Peyer's patch (tissue), 4 donors: ENCODE results near the gene SAMD4B. TPM values are rescaled to one million over a fixed set of nuclear protein-coding genes. Genes with fewer than 3 reads are reported as not detected.

Experiments used
- DNase-seq, 3 donors: peaks; one replicate each; pipeline ENCODE4 v3.0.0-alpha.2; 2017 to 2019
- H3K27ac ChIP-seq, 4 donors: fragments of 200-600 bp; sonication (generic); one replicate each; pipeline ENCODE4 v1.5.1; 2016 to 2019
- H3K27me3 ChIP-seq, 2 donors: fragments of 200-600 bp; sonication (generic); one replicate each; pipeline ENCODE4 v1.5.1; 2019
- H3K36me3 ChIP-seq, 3 donors: fragments of 200-600 bp; sonication (generic); one replicate each; pipeline ENCODE4 v1.5.1; 2016 to 2019
- H3K4me1 ChIP-seq, 4 donors: fragments of 200-600 bp; sonication (generic); one replicate each; pipeline ENCODE4 v1.5.1; 2016 to 2019
- H3K4me3 ChIP-seq, 4 donors: fragments of 200-600 bp; sonication (generic); 1 replicate in 3 of 4; 2 replicates in 1 of 4; pipeline ENCODE4 v1.5.1; 2016 to 2019; ENCODE audit warnings: mild to moderate bottlenecking in 1 of 4
- H3K9me3 ChIP-seq, 4 donors: fragments of 200-600 bp; sonication (generic); one replicate each; pipeline ENCODE4 v1.5.1; 2016 to 2019; ENCODE audit warnings: mild to moderate bottlenecking in 1 of 4
- POLR2A ChIP-seq, 2 donors: fragments of 450-650 bp; IDR thresholded peaks; one replicate each; pipeline ENCODE4 v1.5.1; 2017; ENCODE audit warnings: antibody characterized with exemption in 2 of 2, mild to moderate bottlenecking in 2 of 2, moderate library complexity in 2 of 2
- total RNA-seq, 4 donors: library from RNA; depleted of rRNA; stranded (reverse); fragments of >200 nt; gene quantifications; one replicate each; pipeline ENCODE4 v1.1.0, GENCODE V29; 2016
- TF ChIP-seq, protein P1 (sequence below), 6 experiments: fragments of 450-650 bp in 4 of 6; fragments of 200-600 bp in 2 of 6; sonication (generic) in 1 of 6; IDR thresholded peaks; one replicate each; pipeline ENCODE4 v1.5.1; 2017 to 2019; ENCODE audit warnings: antibody characterized with exemption in 6 of 6, mild to moderate bottlenecking in 3 of 6, moderate library complexity in 1 of 6

The SAMD4B gene
- total RNA-seq, 4 donors from 2014 or later, result 69.0 to 126 (median 91.8) TPM

DNA sequence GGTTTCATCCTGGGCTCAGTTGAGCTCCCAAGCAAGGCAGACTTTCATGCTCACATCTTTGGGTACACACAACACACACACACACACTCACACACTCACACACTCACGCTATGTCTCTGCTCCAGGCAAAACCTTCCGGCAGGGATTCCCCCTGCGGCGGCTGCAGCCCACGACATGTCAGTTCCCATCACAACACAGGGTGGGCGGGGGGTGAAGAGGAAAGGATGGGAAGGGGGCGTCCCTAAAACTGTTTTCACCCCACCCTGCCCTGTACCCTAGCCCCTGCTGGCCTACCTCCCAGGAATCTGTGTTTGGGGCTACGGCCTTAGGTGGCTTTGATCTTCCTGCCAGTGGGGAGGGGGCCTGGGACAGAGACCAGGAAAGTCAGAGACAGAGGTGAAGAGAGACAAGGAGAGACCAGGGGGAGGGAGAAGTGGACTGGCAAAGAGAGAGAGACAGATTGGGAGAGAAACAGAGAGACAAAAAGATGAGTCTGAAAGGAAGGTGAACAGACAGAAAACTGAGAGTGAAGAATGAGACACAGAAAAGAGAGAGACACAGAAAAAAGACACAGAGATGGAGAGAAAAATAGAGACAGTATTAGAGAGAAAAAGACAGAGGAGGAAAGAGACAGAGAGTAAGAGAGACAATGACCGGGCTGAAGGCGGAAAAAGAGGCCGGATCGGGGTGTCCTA, 25.4 kb upstream of the SAMD4B start:
- Histone ChIP-seq H3K9me3 (no peaks in the 10 kb centered on the region), H3K4me1 (peaks cover 0 to 13% (median 0%) of the 10 kb centered on the region in 4 donors), H3K4me3 (no peak overlapping the region), H3K36me3 (peaks cover 0 to 7% (median 0%) of the 10 kb centered on the region in 3 donors), H3K27me3 (no peaks in the 10 kb centered on the region), H3K27ac (no peak overlapping the region)
- no peak for TF ChIP-seq POLR2A (IDR thresholded peaks at IDR 0.05)
- TF ChIP-seq, protein P1, sequence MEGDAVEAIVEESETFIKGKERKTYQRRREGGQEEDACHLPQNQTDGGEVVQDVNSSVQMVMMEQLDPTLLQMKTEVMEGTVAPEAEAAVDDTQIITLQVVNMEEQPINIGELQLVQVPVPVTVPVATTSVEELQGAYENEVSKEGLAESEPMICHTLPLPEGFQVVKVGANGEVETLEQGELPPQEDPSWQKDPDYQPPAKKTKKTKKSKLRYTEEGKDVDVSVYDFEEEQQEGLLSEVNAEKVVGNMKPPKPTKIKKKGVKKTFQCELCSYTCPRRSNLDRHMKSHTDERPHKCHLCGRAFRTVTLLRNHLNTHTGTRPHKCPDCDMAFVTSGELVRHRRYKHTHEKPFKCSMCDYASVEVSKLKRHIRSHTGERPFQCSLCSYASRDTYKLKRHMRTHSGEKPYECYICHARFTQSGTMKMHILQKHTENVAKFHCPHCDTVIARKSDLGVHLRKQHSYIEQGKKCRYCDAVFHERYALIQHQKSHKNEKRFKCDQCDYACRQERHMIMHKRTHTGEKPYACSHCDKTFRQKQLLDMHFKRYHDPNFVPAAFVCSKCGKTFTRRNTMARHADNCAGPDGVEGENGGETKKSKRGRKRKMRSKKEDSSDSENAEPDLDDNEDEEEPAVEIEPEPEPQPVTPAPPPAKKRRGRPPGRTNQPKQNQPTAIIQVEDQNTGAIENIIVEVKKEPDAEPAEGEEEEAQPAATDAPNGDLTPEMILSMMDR (IDR thresholded peaks at IDR 0.05), result no peak
- no peak for DNase-seq

DNA sequence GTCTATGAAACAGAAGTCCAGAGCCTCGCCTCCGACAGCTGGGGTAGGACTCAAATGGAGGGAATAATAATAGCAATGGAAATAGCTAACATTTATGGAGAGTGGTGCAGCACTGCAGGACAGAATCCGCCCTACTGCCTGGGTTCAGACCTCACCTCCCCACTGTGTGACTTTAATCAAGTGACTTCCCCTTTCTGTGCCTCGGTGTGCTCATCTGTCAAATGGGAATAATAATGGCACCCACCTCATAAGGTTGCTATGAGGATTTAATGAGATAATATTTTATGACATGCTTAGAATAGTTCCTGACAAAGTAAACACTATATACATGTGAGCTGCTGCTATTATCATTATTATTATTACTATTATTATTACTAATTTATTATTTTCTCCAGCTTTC, 24.7 kb upstream of the SAMD4B start:
- H3K27me3 ChIP-seq, result no peaks in the 10 kb centered on the region
- no peak overlapping the region for H3K27ac ChIP-seq
- DNase-seq, result no peak
- peaks cover 0 to 13% (median 0%) of the 10 kb centered on the region in 4 donors for H3K4me1 ChIP-seq
- peaks cover 0 to 7% (median 0%) of the 10 kb centered on the region in 3 donors for H3K36me3 ChIP-seq
- H3K4me3 ChIP-seq, result no peak overlapping the region
- TF ChIP-seq POLR2A (IDR thresholded peaks at IDR 0.05), result no peak
- TF ChIP-seq, protein P1 (IDR thresholded peaks at IDR 0.05), result no peak
- H3K9me3 ChIP-seq, result no peaks in the 10 kb centered on the region

- H3K4me3 ChIP-seq, result no peak overlapping the region
- no peaks in the 10 kb centered on the region for H3K27me3 ChIP-seq
- no peak overlapping the region for H3K27ac ChIP-seq
- no peak for DNase-seq
- peaks cover 0 to 7% (median 0%) of the 10 kb centered on the region in 3 donors for H3K36me3 ChIP-seq
- no peaks in the 10 kb centered on the region for H3K9me3 ChIP-seq
- peaks cover 0 to 13% (median 0%) of the 10 kb centered on the region in 4 donors for H3K4me1 ChIP-seq
- TF ChIP-seq POLR2A (IDR thresholded peaks at IDR 0.05), result no peak
- TF ChIP-seq, protein P1 (IDR thresholded peaks at IDR 0.05), result no peak
These were observed 24.1 kb upstream of the SAMD4B start for GRCh38 chr19:39318071-39318470.

DNA sequence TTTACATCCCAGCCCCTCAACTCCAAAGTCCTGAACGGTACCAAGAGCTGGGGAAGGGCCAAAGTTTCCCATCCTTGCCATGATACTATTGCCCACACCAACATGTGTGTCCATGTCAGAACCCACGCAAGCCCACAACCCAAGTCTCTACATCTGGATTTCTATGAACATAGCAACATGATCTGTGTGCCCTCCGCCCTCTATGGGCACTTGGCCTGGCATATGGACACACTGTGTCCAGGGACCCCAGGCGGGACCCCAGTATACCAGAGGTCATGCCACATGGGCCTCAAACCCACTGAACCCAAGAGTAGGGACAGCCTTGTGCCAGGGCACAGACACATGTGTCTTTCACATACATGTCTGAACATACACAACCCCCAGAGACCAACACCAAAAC, 23.5 kb upstream of the SAMD4B start:
- no peak overlapping the region for H3K27ac ChIP-seq
- peaks cover 0 to 13% (median 0%) of the 10 kb centered on the region in 4 donors for H3K4me1 ChIP-seq
- H3K9me3 ChIP-seq, result no peaks in the 10 kb centered on the region
- H3K4me3 ChIP-seq, result no peak overlapping the region
- H3K27me3 ChIP-seq, result no peaks in the 10 kb centered on the region
- peaks cover 0 to 7% (median 0%) of the 10 kb centered on the region in 3 donors for H3K36me3 ChIP-seq
- no peak for DNase-seq
- TF ChIP-seq, protein P1 (IDR thresholded peaks at IDR 0.05), result no peak
- TF ChIP-seq POLR2A (IDR thresholded peaks at IDR 0.05), result no peak

DNA sequence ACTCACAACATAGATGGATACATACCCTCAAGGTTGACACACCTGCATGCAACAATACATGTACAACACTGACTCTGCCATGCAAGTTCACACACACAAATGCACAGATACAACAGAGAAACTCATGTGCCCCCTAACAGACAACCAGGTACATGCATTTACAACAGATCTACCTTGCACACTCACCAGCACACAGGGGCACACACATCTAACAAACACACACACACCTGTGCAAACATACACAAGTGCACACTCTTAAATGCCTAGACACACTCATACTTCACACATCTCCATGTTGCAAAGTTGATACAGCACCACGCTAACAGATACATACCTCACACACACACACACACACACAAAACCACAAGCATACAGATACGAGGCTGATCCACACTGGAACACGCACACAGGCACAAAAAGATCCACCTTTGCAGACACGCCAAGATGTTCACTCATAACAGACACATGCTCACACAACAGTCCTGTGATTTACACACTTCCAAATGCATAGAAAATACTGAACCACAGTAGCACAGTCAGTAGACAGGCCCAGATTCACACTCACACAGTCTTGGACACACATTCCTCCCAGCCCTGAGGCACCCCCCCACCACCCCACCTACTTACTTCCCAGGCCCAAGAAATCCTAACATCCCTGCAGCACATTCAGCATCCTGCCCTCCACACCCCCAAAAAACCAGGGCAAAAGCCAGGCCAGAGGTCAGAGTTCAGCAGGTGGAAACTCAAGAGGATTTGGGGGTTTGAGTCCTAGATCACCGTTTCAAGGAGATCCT, 22.9 kb upstream of the SAMD4B start:
- peaks cover 0 to 13% (median 0%) of the 10 kb centered on the region in 4 donors for H3K4me1 ChIP-seq
- no peak for DNase-seq
- H3K36me3 ChIP-seq, result peaks cover 0 to 7% (median 0%) of the 10 kb centered on the region in 3 donors
- H3K4me3 ChIP-seq, result peak overlapping the region in 1 of 4 donors; percentile 56
- no peaks in the 10 kb centered on the region for H3K27me3 ChIP-seq
- H3K9me3 ChIP-seq, result no peaks in the 10 kb centered on the region
- H3K27ac ChIP-seq, result no peak overlapping the region
- TF ChIP-seq POLR2A (IDR thresholded peaks at IDR 0.05), result no peak
- TF ChIP-seq, protein P1 (IDR thresholded peaks at IDR 0.05), result no peak
